ENCODE data around the gene PSTK.
A peak's percentile ranks its signal among the peaks of the same experiment; 100 is the strongest.

The PSTK gene

DNA sequence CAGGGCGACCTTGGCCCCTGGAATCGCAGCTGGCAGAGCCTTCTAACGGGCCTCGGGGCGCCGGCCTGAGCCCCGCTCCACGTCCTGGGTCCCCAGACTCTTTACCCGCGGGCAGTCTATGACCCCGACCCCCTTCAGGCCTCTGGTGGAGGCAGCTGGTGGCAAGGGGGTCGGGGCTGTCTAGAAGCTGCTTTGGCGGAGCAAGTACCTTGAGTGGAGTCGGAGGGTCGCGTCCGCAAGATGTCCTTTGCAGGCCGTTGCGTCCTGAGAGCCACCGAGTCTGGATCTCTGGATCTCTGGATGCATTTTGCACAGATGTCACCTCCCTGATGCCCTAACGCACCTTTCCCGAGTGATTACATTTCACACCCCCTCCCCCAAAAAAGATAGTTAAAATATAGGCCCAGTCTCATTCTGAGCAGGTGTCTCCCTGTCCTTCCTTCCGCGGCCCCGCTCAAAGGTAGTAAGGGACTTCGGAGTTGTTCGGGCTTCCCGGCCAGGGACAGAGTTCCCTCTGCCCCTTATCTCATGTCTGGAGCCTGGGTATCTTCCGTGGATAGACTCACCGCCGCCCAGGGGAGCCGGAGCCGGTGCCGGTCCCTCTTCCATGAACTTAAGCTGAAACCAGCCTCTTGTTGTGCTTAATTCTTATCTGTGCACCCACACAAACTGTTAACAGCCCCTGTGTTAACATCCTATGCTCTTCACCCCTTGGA, 29.1 kb downstream of the PSTK start:
- TF ChIP-seq, protein P1, sequence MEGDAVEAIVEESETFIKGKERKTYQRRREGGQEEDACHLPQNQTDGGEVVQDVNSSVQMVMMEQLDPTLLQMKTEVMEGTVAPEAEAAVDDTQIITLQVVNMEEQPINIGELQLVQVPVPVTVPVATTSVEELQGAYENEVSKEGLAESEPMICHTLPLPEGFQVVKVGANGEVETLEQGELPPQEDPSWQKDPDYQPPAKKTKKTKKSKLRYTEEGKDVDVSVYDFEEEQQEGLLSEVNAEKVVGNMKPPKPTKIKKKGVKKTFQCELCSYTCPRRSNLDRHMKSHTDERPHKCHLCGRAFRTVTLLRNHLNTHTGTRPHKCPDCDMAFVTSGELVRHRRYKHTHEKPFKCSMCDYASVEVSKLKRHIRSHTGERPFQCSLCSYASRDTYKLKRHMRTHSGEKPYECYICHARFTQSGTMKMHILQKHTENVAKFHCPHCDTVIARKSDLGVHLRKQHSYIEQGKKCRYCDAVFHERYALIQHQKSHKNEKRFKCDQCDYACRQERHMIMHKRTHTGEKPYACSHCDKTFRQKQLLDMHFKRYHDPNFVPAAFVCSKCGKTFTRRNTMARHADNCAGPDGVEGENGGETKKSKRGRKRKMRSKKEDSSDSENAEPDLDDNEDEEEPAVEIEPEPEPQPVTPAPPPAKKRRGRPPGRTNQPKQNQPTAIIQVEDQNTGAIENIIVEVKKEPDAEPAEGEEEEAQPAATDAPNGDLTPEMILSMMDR (IDR thresholded peaks at IDR 0.05; ENCODE audit: low read depth, low read length, missing control alignments), result no peak
- no peak for DNase-seq (ENCODE audit: low read depth)

DNA sequence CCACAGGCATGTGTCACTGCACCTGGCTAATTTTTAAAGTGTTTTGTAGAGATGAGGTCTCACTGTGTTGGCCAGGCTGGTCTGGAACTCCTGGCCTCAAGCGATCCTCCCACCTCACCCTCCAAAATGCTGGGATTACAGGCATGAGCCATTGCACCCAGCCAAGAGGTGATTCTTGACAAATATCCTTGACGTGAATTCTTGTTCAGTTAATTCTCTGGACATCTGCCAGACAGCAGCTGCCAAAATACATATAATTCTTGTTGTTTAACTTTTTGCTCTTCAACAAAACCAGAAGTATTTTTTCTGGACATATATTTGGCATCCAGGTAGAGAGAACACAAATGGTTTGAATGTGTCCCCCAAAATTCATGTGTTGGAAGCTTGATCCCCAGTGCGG, 31.8 kb downstream of the PSTK start:
- no peak overlapping the region for H3K4me3 ChIP-seq (ENCODE audit: low read depth, low read length)
- DNase-seq (ENCODE audit: low read depth), result no peak
- TF ChIP-seq, protein P1 (IDR thresholded peaks at IDR 0.05; ENCODE audit: low read depth, low read length, missing control alignments), result no peak

More for the DNA sequence above, 29.1 kb downstream of the PSTK start:
- peak overlapping the region; percentile 85 for H3K4me3 ChIP-seq (ENCODE audit: low read depth, low read length)

DNA sequence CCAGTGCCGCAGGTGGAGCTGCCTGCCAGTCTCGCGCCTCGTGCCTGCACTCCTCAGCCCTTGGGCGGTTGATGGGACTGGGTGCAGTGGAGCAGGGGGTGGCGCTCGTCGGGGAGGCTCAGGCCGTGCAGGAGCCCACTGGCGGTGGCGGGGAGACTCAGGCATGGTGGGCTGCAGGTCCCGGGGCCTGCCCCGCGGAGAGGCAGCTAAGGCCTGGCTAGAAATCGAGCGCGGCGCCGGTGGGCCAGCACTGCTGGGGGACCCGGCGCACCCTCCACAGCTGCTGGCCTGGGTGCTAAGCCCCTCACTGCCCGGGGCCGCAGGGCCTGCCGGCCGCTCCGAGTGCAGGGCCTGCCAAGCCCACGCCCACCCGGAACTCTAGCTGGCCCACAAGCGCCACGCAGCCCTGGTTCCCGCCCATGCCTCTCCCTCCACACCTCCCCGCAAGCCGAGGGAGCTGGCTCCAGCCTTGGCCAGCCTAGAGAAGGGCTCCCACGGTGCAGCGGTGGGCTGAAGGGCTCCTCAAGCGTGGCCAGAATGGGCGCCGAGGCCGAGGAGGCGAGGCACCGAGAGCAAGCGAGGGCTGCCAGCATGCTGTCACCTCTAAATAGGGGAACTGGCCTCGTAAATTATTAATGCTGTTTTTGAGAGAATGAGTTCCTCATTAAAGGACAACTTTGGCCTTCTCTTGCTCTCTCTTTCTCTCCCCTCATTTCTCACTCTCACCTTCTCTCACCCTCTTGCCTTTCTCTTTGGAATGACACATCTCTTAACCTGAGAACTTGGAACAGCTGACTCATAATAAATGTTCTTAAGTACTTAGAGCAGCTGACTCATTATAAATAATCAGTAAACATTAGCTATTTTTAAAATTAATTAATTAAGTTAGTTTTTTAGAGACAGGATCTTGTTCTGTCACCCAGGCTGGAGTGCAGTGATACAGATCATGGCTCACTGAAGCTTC, 33.5 kb downstream of the PSTK start:
- DNase-seq (ENCODE audit: low read depth), result no peak
- TF ChIP-seq, protein P1 (IDR thresholded peaks at IDR 0.05; ENCODE audit: low read depth, low read length, missing control alignments), result no peak
- no peak overlapping the region for H3K4me3 ChIP-seq (ENCODE audit: low read depth, low read length)

DNA sequence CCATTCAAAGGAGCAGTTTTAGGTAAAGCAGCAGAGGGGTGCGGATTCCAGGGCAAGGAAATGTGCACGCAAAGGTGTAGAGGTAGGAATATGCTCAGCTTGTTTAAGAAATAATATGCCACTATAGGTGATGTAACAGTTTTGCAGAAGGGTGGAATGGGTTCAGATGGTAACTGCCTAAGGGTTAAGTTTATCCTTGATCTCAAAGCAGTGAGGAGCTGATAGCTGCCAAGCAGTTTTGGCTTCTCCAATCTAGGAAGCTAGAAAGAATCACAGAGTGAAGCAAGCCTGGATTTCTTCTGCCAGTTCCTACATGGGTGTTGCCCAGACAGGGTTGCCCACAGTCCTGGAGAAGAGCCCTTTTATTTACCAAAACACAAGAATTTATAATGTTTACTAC, 34.6 kb downstream of the PSTK start:
- TF ChIP-seq, protein P1 (IDR thresholded peaks at IDR 0.05; ENCODE audit: low read depth, low read length, missing control alignments), result no peak
- no peak for DNase-seq (ENCODE audit: low read depth)
- H3K4me3 ChIP-seq (ENCODE audit: low read depth, low read length), result no peak overlapping the region

DNA sequence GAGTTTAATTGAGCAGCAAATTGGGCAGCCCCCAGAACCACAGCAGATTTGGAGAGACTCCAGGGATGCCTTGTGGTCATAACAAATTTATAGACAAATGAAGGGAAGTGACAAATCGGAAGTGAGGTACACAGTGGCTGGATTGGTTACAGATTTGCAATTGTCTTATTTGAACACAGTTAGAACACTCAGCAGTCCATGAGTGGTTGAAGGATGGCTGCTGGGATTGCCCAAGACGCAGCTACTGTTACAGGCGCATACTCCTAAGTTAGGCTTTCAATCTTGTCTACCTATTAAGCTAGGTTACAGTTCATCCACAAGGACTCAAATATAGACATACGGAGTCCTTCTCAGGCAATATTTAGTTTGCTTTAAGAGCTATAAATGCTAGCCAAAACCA, 36.0 kb downstream of the PSTK start:
- TF ChIP-seq, protein P1 (IDR thresholded peaks at IDR 0.05; ENCODE audit: low read depth, low read length, missing control alignments), result no peak
- no peak overlapping the region for H3K4me3 ChIP-seq (ENCODE audit: low read depth, low read length)
- no peak for DNase-seq (ENCODE audit: low read depth)

DNA sequence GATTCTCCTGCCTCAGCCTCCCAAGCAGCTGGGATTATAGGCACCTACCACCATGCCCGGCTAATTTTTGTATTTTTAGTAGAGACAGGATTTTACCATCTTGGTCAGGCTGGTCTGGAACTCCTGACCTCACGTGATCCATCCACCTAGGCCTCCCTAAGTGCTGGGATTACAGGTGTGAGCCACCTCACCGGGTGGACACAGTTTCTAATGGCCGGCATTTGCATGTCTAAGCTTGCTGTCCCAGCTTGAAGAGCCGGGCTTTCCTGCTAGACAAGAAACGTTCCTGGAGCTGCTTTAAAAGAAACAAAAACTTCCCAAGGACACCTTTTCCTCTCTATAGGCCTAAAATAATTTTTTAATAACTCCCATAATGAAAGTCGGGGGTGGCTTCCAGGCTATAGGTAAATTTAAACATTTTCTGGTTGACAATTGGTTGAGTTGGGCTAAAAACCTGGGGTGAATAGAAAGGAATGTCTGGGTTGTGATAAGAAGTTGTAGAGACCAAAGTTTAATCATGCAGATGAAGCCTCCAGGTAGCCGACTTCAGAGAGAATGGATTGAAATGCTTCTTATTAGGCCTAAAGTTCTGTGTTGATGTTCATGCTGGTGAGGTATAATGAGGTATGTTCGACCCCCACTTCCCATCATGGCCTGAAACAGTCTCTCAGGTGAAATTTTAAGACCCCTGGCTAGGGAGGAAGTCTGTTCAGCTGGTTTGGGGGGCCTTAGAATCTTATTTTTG, 37.4 kb downstream of the PSTK start:
- DNase-seq (ENCODE audit: low read depth), result no peak
- H3K4me3 ChIP-seq (ENCODE audit: low read depth, low read length), result no peak overlapping the region
- TF ChIP-seq, protein P1 (IDR thresholded peaks at IDR 0.05; ENCODE audit: low read depth, low read length, missing control alignments), result no peak

Data from GM12864 (cell line).